ENCODE measurements around the gene MVK.

The MVK gene

DNA sequence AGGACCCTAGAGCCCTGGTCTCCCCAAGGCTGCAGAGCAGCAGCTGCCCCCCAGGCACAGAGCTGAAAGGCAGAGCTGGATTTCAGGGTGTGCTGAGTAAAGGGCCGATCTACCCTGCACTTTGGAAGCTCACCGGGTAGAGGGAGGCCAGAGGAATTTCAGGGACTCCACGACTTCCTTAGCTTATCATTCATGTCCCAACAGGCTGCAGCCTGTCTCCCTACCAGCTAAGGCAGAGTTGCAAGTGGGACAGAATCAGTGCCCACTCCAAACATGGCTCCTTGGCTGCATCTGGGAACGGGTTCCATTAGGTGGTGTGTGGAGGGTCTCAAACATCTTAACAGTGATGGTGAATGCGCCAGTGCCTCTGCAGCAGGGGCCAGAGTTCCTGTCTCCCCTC lies 27.8 kb upstream of the MVK start:
- DNase-seq (ENCODE audit: low spot score): no peak

DNA sequence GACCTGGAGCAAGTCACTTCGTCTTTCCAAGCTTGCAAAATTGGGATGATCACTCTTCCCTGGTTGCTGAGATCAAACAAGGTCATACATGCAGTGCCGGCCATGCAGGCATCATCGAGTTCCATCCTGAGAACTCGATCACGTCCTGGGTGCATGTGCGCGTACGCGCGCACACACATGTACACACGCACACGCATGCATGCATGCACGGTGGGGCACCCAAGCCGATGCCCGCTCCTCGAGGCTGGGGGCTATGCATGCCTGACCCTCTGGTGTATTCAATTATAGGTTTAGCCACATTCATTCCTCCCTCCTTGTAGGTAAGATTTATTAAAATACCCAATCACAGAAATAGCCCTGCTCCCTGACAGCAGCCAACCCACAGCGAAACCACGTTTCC lies 26.3 kb upstream of the MVK start:
- DNase-seq (ENCODE audit: low spot score): no peak

DNA sequence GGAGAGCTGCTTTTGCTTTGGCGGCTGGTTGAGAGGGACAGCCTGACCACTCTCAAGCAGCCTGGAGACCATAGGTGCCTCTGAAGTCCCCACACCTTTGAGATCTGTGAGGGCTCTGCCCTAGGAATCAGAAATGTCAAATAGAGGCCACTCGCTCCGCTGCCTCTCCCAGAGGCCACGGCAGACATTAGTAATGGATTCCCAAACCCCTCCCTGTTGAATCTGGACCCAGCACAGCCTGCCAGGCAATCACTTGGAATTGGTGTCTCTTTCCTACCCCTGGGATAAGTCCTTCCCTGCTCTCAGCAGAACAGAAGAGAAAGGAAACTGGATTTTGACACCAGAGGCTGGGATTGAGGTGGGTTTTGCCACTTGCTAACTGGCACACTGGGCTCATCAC lies 25.3 kb upstream of the MVK start:
- no peak for DNase-seq (ENCODE audit: low spot score)

GRCh38 chr12:109549613-109550270 lies 23.9 kb upstream of the MVK start:
- DNase-seq (ENCODE audit: low spot score): peak; percentile 20

GRCh38 chr12:109550281-109550680 lies 23.3 kb upstream of the MVK start:
- DNase-seq (ENCODE audit: low spot score): no peak

DNA sequence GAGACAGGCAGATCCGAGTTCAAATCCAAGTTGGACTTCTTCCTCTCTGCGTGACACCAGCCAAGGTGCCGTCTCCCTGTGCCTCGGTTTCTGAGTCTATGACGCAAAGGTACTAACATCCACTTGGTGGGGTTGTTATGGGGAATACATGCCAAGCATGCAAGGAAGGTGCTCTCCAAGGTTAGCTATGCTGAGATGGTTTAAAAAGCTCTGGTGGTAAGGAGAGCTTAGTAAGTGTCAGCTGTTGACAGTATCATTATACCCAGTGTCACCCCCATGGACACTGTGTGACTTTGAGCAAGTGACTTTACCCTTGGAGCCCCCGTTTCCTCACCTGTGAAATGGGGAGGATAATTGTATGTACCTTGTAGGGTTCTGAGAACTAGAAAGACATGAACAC lies 22.5 kb upstream of the MVK start:
- no peak for DNase-seq (ENCODE audit: low spot score)

- DNase-seq (ENCODE audit: low spot score): no peak
Observed at GRCh38 chr12:109552971-109553370, 20.6 kb upstream of the MVK start.

DNA sequence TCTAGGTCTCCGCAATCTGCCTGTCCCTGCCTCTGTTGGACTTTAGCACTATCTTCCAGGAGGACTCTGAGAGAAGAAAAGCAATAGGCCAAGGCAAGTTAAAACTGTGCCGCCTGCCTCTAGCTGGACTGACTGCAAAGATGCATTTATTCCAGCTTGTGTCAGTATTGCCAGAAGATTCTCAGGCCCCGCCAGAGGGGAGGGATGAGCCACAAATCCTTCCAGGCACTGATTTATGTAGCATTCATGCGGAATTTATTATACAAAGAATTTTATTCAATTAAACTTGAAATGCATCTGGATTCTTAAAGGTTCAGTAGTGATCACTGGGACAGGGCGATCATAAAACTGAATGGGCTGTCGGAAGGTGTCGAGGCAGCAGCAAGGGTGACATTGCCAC lies 20.1 kb upstream of the MVK start:
- no peak for DNase-seq (ENCODE audit: low spot score)

- DNase-seq (ENCODE audit: low spot score): no peak
Observed at GRCh38 chr12:109553906-109554500, 19.6 kb upstream of the MVK start.

- DNase-seq (ENCODE audit: low spot score): no peak
Observed at GRCh38 chr12:109554761-109555160, 18.8 kb upstream of the MVK start.

GRCh38 chr12:109555431-109556315 lies 17.9 kb upstream of the MVK start:
- DNase-seq (ENCODE audit: low spot score): peak; percentile 26

GRCh38 chr12:109557200-109557599 lies 16.4 kb upstream of the MVK start:
- DNase-seq (ENCODE audit: low spot score): no peak

- DNase-seq (ENCODE audit: low spot score): no peak
Observed at GRCh38 chr12:109557805-109558204, 15.8 kb upstream of the MVK start.

DNA sequence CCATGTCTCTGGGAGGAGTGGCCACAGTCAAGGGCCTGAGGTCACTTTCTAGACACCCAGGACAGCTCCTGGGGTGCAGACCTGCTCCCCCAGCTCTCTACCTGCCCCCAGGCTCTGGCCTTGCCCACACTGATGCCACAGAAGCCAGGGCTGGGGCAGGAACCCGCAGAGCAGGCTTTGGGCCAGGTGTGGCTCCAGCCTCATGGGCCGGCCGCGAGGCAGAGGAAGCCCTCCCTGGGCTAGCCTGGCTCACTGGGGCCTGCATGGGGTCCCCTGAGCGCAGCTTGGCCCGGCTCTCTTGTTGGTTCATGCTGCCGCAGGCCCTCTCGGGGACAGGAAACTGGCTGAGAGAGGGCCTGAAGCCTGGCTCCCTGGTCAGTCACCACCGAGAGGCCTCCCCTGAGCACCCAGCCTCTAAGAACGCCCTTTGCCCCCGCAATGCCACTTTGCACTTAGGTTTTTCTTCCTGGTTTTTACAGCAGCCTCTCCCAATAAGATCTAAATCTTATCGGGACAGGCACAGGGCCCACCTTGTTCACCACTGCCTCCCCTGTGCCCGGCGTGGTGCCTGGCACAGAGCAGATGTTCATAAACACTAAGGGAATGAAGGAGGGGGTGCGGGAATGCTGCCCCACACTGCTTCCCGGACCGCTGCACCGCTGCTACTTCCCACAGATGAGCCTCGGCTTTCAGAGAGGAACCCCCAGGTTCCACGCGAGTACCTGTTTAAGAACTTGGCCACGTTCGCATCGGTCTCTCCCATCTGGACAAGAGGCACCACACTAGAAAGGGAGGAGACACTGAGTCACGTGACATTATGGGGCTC lies 15.0 kb upstream of the MVK start:
- no peak for DNase-seq (ENCODE audit: low spot score)

- DNase-seq (ENCODE audit: low spot score): no peak
Observed at GRCh38 chr12:109559200-109559505, 14.4 kb upstream of the MVK start.

DNA sequence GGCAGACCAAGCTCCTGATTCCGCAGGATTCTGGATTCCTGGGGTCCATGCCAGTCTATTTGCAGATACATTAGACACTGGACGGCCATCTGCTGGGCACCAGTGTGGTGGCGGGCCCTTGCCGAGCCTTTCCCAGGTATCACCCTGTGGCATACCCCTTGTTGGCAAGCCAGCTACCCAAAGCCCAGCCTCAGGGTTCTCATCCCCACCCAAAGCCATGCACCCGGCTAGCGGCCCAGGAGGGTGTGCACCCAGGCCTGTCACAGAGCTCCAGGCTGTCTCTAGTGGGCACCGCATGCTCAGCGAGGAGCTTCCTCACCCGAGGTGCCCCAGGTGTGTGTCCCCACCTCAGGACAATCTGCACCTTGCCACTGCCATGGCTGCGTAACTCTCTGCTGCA lies 14.0 kb upstream of the MVK start:
- no peak for DNase-seq (ENCODE audit: low spot score)

DNA sequence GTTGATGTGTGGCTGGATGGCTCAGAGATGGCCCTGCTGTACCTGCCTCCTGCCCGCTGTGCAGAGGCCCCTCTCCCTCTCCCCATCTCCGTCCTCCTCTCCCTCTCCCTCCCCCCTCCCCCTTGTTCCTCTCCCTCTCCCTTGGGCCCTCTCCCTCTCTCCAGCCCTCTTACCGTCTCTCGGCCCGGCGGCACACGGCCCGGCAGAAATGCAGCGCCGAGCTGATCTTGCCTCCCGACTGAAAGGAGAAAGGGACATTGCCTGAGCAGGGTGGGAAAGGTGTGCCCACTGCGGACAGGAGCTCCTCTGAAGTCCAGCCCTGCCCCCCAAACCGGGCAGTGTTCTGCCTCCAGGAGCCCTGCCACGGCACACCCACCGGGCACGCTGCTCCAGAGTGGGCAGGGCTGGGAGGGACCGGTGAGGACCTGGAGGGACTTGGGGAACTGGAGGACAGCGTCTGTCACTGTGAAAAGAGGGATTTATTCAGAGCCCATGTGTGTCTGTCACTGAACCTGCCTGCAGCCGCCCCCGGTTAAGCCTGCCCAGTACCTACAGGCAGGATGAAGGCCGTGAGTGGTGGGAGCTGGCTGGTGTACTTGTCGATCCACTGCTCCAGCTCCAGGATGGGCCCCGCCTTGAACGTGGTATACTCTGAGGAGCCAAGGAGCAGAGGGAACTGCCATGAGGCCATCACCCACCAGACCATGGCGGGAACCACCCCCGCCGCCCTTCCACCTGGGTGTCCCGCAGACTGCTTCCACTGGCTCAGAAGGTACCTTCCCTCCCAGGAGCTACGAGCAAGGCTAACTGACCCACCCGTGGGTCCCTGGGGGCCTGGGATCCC lies 12.5 kb upstream of the MVK start:
- DNase-seq (ENCODE audit: low spot score): no peak

DNA sequence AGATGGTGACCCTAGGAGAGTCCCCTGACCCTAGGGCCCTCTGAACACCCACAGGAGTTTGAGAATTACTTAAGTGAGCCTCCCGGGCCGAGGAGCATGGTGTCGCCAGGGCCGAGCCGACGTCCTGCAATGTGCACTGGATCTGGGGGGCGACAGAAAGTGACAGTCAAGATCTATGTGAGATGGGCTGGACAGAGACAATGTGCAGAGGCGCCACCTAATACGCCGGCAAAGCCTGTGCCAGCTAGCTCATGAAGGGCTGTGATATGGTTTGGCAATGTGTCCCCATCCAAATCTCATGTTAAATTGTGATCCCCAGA lies 11.9 kb upstream of the MVK start:
- no peak for DNase-seq (ENCODE audit: low spot score)

DNA sequence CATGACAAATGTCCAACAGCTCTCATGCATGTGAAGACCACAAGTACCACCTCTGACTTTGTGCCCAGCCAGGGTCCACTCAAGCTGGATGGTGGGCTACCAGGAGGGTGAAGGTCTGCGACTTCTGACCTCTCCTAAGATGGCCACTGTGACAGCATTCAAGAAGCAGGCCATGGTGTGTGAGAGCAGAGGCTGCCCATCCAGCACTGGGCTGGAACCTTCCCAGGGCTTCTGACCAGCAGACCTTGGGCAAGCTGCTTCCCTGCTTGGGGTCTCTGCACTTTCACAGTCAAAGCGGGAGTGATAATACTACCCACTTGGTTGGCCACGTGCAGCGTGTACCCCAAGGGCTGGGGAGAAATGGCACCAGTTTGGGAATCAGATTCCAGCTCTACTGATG lies 10.7 kb upstream of the MVK start:
- no peak for DNase-seq (ENCODE audit: low spot score)

DNA sequence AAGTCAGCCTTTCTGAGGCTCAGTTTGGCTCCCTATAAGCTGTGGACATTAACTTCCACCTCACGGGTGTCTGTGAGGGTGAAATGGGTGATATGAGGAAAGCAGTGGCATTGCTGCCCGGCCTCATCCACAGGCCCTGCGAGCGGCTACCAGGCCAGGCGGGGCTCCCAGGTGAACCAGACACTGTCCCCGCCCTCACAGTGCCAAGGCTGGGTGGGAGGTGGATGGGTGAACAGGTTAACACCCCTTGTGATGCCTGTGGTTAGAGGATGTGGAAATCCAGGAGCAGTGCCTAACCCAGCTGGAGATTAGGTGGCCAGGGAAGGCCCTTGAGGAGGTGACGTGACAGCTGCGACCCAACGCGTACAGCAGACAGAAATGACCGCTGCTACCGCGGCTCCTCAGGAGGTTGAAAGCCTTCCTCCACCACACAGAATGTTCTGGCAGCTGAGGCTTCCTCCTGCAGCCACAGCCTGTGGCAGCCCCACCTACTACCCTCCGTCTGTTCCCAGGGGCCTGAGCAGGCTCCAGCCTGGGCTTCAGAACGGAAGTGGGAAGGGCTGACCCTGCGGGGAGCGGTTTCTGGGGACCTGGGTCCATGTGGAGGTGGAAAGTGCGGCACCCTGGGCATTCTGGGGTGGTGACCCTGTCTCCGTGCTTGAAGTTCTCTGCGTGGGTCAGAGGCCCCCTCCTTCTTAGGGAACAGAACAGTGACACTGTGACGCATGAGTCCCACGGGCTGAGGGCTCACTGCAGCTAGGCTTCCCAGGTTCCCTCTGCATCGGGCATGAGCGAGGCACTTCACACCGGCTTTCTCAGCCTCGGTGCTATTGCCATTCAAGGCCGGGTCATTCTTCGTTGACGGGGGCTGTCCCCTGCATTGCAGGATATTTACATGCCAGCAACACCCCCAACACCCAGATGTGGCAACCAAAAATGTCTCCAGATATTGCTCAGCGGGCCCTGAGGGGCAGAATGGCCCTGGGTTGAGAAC lies 10.0 kb upstream of the MVK start:
- no peak for DNase-seq (ENCODE audit: low spot score)

DNA sequence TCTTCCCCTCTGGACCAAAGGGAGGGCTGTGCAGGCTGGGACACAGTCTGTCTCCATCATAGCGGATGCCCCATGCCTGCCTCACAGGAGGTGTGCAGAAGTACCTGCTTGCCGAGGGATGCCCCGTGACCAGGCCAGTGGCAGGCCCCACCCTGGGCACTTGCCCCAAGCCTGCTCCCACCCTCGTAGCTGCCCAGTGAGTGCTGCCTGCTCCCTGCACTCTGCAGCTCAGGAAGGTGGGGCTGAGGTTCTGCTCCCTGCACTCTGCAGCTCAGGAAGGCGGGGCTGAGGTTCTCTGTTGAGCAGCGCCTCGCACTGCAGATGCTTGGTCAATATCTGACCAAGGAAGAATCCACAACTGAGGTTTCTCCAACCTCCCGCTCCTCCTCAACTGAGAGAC lies 7.2 kb upstream of the MVK start:
- DNase-seq (ENCODE audit: low spot score): no peak
